ENCODE results near the gene NYAP2.

The NYAP2 gene

DNA sequence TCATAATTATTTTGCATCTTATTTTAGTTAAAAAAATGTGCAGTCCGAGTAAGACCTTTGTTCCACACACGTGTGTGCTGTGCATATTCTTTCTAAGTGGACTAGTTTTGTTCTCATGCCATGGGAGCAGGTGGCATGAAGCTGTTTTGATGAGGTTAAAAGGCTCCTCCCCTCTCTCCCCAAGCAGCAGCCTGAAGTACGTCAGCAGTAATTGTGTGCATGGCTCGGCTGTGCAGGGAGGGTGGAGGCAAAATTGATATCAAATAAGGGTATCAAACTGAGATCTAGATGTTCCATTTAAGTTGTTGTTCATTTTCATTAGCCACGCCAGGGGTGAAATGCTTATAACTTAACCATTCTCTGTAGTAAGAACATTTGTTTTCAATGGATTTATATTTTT, at the start of gene NYAP2:
TSS of gene NYAP2 (plus strand) at position 207 of the 400 bp plus-strand sequence. CDS start 9,171 bp downstream, outside the sequence.
- DNase-seq (ENCODE audit: low read depth), result no peak

- DNase-seq (ENCODE audit: low read depth), result no peak
Measured at GRCh38 chr2:225353579-225354085, 45.9 kb upstream of the NYAP2 start.

DNA sequence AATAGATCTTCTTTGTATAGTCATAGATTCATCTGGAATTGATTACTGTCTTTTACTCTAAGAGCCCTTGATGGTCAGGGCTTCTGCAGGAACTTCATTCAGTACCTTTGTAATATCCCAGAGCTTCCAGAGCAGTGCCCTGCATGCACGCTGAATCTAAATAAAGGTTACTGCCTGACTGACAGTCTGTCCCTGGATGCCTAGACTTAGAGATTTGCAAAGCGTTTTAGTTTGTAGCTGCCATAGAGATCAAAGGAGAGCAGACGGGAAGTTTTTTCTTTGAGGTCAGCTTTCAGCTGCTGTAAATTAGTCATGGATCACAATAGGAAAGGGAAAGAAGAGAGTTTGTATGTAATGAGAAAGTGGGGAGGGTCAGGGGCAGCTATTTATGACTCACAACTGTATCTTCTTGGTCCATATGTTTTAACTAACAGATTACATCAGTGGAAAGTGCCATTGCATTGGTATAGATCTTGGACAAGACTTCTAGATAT, 45.2 kb upstream of the NYAP2 start:
- no peak for DNase-seq (ENCODE audit: low read depth)

DNA sequence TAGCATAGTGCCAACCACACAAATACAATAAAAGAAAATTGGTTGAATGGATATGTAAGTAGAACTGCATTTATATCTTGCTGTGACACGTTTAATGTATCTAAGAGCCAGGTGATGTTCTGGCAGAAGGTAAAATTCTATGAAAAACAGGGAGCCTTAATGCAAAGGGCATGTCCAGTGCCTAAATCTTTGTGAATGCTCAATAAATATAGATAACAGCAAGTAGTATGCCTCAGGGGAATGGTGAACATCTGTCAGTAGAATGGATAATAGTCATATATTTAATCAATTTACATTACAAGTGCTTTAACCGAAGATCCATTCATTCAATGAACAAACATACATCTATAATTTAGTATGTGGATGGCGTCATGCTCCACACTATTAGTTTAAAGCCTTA, 43.7 kb upstream of the NYAP2 start:
- DNase-seq (ENCODE audit: low read depth), result no peak

- DNase-seq (ENCODE audit: low read depth), result no peak
Measured at GRCh38 chr2:225366731-225367130, 32.8 kb upstream of the NYAP2 start.

- no peak for DNase-seq (ENCODE audit: low read depth)
Measured at GRCh38 chr2:225367482-225367881, 32.0 kb upstream of the NYAP2 start.

DNA sequence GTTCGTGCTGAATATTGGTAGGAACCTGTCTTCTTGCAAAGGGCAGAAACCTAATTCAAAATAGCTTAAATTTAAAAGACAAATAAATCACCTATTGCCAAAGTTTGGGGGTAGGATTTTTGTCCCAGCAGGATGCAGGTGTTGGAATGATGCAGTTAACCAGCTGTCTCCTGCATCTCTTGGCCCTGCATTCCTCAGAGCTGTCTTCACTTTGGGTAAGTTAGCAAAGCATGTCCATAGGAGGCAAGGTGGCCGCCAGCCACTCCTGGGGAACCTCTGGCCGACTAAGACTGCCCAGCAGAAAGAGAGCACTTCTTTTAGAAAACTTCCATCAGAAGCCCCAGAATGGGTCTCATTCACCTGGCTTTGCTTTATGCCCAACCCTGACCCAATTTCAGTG, 20.5 kb upstream of the NYAP2 start:
- no peak for DNase-seq (ENCODE audit: low read depth)

- no peak for DNase-seq (ENCODE audit: low read depth)
Measured at GRCh38 chr2:225379856-225380255, 19.7 kb upstream of the NYAP2 start.

DNA sequence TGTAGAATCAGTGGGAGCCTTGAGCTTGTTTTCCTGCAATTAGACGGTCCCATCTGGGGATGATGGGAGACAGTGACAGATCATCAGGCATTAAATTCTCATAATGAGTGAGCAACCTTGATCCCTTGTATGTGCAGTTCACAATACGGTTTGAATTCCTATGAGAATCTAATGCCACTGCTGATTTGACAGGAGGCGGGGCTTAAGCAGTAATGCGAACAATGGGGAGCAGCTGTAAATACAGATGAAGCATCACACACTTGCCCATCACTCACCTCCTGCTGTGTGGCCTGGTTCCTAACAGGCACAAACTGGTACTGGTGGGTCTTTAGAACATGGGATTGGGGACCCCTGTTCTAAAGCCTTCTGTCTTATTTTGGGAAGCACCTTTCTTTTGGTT, 17.9 kb upstream of the NYAP2 start:
- no peak for DNase-seq (ENCODE audit: low read depth)

DNA sequence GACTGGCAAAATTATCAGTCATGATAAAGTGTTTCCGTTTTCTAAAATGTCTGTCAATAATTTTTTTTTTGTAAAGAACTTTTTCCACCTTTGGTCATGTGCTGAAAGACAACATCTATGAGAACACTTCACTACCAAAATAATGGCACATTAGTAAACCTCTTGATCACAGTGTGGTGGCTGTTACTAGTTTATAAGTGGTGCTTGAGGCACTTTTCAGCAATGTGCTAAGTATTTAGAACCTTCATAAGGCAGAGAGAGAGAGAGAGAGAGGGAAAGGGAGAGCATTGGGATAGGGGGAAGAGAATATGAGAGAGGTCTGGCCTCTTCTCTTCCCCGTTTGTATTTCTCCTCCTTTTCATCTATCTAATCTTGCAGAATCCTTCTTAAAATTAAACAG, 1.1 kb upstream of the NYAP2 start:
- no peak for DNase-seq (ENCODE audit: low read depth)

DNA sequence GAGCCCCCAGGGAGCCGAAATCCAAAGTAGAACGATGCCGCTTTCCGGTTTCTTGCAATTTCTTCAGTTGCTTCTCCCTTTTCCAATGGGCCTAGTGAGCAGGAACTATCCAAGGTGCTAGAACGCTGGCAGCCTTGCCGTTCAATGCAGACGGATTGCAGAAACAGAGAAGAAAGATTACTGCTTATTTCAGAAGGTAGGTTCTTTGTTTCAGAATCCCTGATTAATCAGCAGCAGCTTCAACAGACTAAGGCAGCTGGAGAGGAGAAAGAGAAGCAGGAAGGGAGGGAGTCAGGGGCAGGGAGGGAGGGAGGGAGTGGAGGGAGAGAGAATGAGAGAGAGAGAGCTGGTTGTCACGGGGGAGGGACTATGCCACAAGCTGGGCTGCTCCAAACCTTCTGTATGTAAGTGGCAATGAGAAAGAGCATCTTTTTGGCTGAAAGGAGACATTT, 576 bp downstream of the NYAP2 start:
- DNase-seq (ENCODE audit: low read depth), result no peak

- DNase-seq (ENCODE audit: low read depth), result no peak
Measured at GRCh38 chr2:225400546-225401400, 1.3 kb downstream of the NYAP2 start.

- DNase-seq (ENCODE audit: low read depth), result no peak
Measured at GRCh38 chr2:225402210-225402776, 2.8 kb downstream of the NYAP2 start.

DNA sequence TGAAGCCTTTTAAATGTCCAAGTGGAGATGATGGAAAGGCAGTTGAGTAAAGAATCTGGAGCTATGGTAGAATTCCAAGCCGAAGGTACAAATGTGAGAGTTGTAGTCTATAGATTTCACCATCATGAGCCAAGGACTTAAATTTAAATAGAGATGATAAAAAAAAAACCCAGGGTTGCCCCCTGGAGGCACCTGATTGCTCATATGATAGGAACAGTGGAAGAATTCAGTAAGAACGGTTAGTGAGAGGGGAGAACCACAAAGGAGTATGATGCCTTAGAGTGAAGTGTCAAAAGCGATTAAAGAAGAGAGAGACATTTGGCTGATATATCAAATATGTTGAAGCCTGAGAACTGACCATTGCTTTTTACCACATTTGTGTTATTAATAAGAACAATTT, 11.9 kb downstream of the NYAP2 start:
- no peak for DNase-seq (ENCODE audit: low read depth)

- no peak for DNase-seq (ENCODE audit: low read depth)
Measured at GRCh38 chr2:225413786-225414185, 14.3 kb downstream of the NYAP2 start.

DNA sequence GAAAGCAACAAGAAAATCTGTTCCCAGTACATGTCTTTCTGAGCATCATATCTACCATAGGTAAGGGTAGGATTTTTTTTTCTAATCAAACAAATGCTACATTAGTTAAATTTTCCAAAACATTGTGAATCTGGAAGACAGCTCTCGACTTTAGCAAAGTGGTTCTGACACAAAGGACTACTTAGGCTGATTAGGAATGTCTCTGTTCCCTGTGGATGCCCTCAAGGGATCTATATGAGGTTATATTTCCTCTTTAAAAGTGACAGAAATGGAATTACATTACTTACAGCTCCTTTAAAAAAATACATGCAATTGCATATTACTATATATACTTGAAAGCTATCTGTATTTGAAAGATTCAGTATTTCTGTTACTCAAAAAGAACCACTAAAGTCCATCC, 15.4 kb downstream of the NYAP2 start:
- no peak for DNase-seq (ENCODE audit: low read depth)

DNA sequence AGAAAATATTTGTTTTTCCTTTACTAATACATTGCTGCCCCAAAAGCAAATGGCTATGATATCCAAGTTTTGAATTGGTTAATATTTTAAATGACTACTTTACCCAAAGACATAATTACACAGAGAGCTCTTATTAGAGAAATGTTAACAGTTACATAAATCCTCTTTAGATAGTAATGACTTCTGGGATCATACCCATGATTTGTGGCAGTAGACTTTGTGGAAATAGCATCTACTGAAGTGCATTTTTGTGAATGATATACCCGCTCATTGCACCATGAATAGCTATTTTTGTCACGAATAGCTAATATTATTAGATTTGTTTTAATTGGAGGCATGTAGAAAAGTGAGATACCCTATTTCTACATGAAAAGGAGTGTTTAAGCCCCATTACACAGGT, 15.8 kb downstream of the NYAP2 start:
- DNase-seq (ENCODE audit: low read depth), result no peak

DNA sequence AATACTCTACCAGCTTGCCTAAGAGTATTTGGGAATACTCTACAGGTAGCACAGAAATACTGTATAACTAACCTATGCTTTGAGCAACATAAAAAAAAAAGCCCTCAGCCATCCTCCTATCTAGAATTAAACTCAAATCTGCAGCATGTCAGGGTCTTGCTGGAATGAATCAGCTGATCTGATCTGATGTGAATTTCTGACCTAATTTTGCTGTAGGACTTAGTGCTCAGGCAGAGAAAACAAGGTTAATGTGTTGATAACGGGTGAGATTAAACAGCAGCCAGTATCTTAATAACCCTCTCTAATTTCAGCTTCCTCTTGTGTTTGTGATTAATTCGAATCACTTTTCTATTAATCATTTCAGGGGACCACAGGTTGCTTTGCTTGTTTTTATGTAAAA, 16.3 kb downstream of the NYAP2 start:
- no peak for DNase-seq (ENCODE audit: low read depth)

DNA sequence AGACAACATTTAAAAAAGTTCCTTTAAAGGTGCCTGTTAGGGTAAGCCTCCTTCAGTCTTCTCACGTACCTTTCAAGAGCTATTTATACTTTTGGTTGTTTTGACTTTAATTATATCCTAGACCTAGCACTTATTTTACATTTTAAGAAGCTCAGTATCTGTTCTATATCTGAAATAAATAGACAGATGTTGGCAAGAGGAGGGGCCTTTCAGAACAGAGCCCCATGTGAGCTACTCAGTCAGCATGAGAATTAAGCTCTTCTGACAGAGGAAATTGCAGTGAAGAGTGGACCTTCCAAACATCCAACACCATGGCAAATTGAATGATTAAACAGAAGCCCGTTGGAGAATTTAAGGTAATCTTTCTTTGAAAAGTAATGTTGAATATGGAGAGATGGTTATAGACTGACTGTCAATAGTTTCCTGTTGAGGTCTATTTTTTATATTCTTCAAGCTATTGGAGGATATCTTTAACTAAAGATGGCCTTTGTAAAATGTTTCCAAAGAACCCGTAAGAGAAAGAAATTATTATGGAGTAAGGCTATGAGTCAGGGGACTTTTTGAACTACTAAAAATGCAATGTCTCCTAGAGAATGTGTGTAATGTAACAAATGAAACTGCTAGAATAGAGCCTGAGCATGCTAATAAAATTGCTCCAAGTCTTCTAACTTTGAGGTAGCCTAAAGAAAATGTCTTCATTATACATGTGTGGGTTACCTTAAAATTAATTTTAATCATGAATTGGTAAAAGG, 17.3 kb downstream of the NYAP2 start:
- no peak for DNase-seq (ENCODE audit: low read depth)

GRCh38 chr2:225419033-225419432, 19.5 kb downstream of the NYAP2 start:
- no peak for DNase-seq (ENCODE audit: low read depth)

GRCh38 chr2:225422145-225422544, 22.6 kb downstream of the NYAP2 start:
- no peak for DNase-seq (ENCODE audit: low read depth)

GRCh38 chr2:225425284-225425683, 25.8 kb downstream of the NYAP2 start:
- no peak for DNase-seq (ENCODE audit: low read depth)

DNA sequence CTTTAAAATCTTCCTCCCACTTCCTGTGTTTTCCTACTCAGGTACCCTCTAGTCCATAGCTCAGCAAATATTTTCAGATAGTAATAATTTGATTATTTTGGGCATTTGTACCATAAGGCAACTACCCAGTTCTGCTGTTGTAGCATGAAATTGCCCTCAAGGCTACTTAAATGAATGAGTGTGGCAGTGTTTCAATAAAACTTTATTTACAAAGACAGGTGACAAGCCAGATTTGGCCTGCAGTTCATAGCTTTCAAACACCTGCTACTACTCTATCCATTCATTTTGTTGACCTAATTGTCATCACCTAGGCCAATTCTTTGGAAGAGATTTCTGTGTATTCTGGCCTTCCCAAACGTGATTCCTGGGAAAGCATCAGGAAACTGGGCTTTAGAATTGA, 28.9 kb downstream of the NYAP2 start:
- no peak for DNase-seq (ENCODE audit: low read depth)

All from activated T-helper 1 cell treated with Interleukin-2 at 50 U/mL for 16 hours (primary cell).